WTC11 (cell line): ENCODE results near the gene KPNA4. TPM values are rescaled to one million over a fixed set of nuclear protein-coding genes. Genes with fewer than 3 reads are reported as not detected.

ENCODE experiments used
- ATAC-seq: fragments of 200-7000 bp; cut with Tn5 transposase; 2 replicates; pipeline ENCODE4 v1.10.0; 2021; ENCODE audit warnings: mild to moderate bottlenecking, moderate library complexity
- CTCF ChIA-PET: fragments of 300-600 bp; sonication (Branson Sonifier 250); formaldehyde crosslinking; loops from one replicate; lab custom pipeline; 2021; ENCODE audit warnings: antibody characterized with exemption; lab: Charles Lee
- POLR2A ChIA-PET: fragments of 350-600 bp; sonication (Branson Sonifier 250); formaldehyde crosslinking; loops from one replicate; lab custom pipeline; 2021; ENCODE audit warnings: antibody characterized with exemption; lab: Charles Lee
- DNase-seq: peaks from one replicate; pipeline ENCODE4 v3.0.0; 2021; ENCODE audit warnings: low spot score
- H3K27ac Mint-ChIP-seq: 2 replicates; pipeline ENCODE4 v1.8.0; 2021; ENCODE audit warnings: mixed read lengths
- H3K27me3 Mint-ChIP-seq: 2 replicates; pipeline ENCODE4 v1.8.0; 2021; ENCODE audit warnings: low read depth, mild to moderate bottlenecking, moderate library complexity, mixed read lengths
- H3K36me3 Mint-ChIP-seq: 2 replicates; pipeline ENCODE4 v1.8.0; 2021; ENCODE audit warnings: mixed read lengths
- H3K4me1 Mint-ChIP-seq: 2 replicates; pipeline ENCODE4 v1.8.0; 2022; ENCODE audit warnings: mixed read lengths
- H3K4me3 Mint-ChIP-seq: 2 replicates; pipeline ENCODE4 v1.8.0; 2021; ENCODE audit warnings: mild to moderate bottlenecking, moderate library complexity, mixed read lengths
- H3K9me3 Mint-ChIP-seq: 2 replicates; pipeline ENCODE4 v1.8.0; 2021; ENCODE audit warnings: mixed read lengths
- FOXJ3 ChIP-seq: sonication (generic); formaldehyde crosslinking; IDR thresholded peaks from 2 replicates; pipeline ENCODE4 v1.9.0; 2021; ENCODE audit warnings: missing genetic modification reagents, mild to moderate bottlenecking, borderline replicate concordance
- GABPB1 ChIP-seq: sonication (generic); formaldehyde crosslinking; IDR thresholded peaks from 2 replicates; pipeline ENCODE4 v1.8.1; 2023; ENCODE audit warnings: mild to moderate bottlenecking, missing genetic modification reagents
- GTF2I ChIP-seq: fragments of 250-450 bp; sonication (Bioruptor Pico); conservative IDR thresholded peaks from 2 replicates; pipeline ENCODE4 v1.4.0; 2021; ENCODE audit warnings: mild to moderate bottlenecking
- HMGA2 ChIP-seq: fragments of 250-450 bp; sonication (Bioruptor Pico); IDR thresholded peaks from 2 replicates; pipeline ENCODE4 v1.4.0; 2021; ENCODE audit warnings: mild to moderate bottlenecking, moderate library complexity
- MYBL2 ChIP-seq: sonication (generic); formaldehyde crosslinking; IDR thresholded peaks from 2 replicates; pipeline ENCODE4 v1.8.1; 2023; ENCODE audit warnings: mild to moderate bottlenecking, moderate library complexity, missing genetic modification reagents
- NFATC4 ChIP-seq: fragments of 250-450 bp; sonication (Bioruptor Pico); IDR thresholded peaks from 2 replicates; pipeline ENCODE4 v1.9.0; 2021; ENCODE audit warnings: mild to moderate bottlenecking
- NFE2L1 ChIP-seq: sonication (generic); formaldehyde crosslinking; IDR thresholded peaks from 2 replicates; pipeline ENCODE4 v1.8.1; 2023; ENCODE audit warnings: missing genetic modification reagents
- RELA ChIP-seq: sonication (generic); formaldehyde crosslinking; IDR thresholded peaks from 2 replicates; pipeline ENCODE4 v1.8.1; 2022; ENCODE audit warnings: missing genetic modification reagents, mild to moderate bottlenecking, borderline replicate concordance
- ZBTB21 ChIP-seq: sonication (generic); formaldehyde crosslinking; IDR thresholded peaks from 2 replicates; pipeline ENCODE4 v1.8.1; 2023; ENCODE audit warnings: mild to moderate bottlenecking, missing genetic modification reagents, borderline replicate concordance
- ZNF138 ChIP-seq: sonication (generic); formaldehyde crosslinking; conservative IDR thresholded peaks from 2 replicates; pipeline ENCODE4 v1.8.1; 2022; ENCODE audit warnings: mild to moderate bottlenecking, moderate library complexity, missing genetic modification reagents
- ZNF263 ChIP-seq: sonication (generic); formaldehyde crosslinking; IDR thresholded peaks from 2 replicates; pipeline ENCODE4 v1.8.1; 2022; ENCODE audit warnings: low read depth, mild to moderate bottlenecking, moderate library complexity, missing genetic modification reagents
- ZNF416 ChIP-seq: fragments of 250-450 bp; sonication (Bioruptor Pico); IDR thresholded peaks from 2 replicates; pipeline ENCODE4 v1.9.0; 2021; ENCODE audit warnings: mild to moderate bottlenecking, inconsistent platforms
- total RNA-seq: library from RNA; stranded (reverse); gene quantifications from 3 replicates; pipeline ENCODE4 v1.2.3, GENCODE V29; 2021
- TF ChIP-seq, protein P1 (sequence below): sonication (generic); formaldehyde crosslinking; IDR thresholded peaks from 2 replicates; pipeline ENCODE4 v1.8.1; 2022; ENCODE audit warnings: low read depth, mild to moderate bottlenecking, moderate library complexity, missing genetic modification reagents, borderline replicate concordance
- TF ChIP-seq, protein P2 (sequence below): sonication (generic); formaldehyde crosslinking; IDR thresholded peaks from 2 replicates; pipeline ENCODE4 v1.8.1; 2022; ENCODE audit warnings: mild to moderate bottlenecking, moderate library complexity, missing genetic modification reagents
- TF ChIP-seq, protein P3 (sequence below): sonication (generic); formaldehyde crosslinking; IDR thresholded peaks from 2 replicates; pipeline ENCODE4 v1.8.1; 2023; ENCODE audit warnings: mild to moderate bottlenecking, missing genetic modification reagents, moderate library complexity
- TF ChIP-seq, protein P4 (sequence below): sonication (generic); formaldehyde crosslinking; IDR thresholded peaks from 2 replicates; pipeline ENCODE4 v1.8.0; 2023; ENCODE audit warnings: missing genetic modification reagents
- TF ChIP-seq, protein P5 (sequence below): sonication (generic); formaldehyde crosslinking; IDR thresholded peaks from 2 replicates; pipeline ENCODE4 v1.8.1; 2023; ENCODE audit warnings: mild to moderate bottlenecking, moderate library complexity, missing genetic modification reagents

Gene KPNA4
- total RNA-seq, 1 experiment from 2014 or later: 52.2 TPM

DNA sequence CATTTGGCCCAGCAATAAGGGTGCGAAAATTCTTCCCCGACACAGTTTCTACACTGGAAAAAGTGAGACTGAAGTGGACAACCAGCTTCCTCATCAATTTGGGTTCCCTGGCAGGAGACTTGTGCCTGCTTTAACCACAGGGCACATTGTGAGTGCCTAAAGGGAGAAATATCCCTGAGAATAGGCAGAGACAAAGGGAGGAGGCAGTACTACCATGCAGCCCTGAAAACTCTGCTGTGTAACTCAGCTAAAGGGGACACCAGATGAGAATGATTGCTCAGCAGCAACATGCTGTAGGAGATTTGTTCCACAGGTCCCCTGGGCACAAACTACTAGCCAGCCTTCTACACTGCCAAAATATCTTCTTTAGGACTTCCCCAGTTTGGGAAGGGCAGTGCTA lies 15.6 kb upstream of the KPNA4 start:
- no peak overlapping the region for H3K27ac Mint-ChIP-seq

DNA sequence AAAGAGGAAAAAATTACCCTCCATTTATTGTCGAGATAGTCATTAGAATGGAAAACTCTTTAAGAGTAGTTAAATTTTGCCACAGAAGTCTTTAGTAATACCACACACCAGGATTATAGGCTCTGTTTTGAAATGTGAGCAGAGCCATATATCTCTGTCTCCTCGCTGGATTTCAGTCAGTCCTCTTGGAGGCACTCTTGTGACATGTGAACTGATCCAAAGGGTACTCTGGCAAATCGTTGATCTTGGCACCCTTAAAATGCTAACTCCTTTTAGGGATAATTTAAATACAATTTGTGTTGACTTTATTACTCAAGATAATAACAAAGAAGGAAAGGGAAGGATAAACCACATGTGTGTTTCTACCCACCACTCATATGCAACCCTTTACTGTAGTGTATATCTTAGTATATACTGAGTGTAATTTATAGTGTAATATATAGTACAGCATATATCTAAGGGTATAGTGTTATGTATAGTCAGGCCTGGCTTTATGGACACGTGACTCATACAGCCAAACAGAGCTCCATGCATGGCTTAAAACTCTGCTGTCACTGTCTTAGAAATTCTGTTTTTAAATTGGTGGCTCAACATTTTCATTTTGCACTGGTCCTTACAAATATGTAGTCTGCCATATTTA lies 12.3 kb upstream of the KPNA4 start:
- Mint-ChIP-seq H3K27ac (no peak overlapping the region), H3K27me3 (no peaks in the 10 kb centered on the region), H3K4me3 (no peak overlapping the region), H3K9me3 (peaks cover 19% of the 10 kb centered on the region)
- DNase-seq: no peak
- TF ChIP-seq, protein P1, sequence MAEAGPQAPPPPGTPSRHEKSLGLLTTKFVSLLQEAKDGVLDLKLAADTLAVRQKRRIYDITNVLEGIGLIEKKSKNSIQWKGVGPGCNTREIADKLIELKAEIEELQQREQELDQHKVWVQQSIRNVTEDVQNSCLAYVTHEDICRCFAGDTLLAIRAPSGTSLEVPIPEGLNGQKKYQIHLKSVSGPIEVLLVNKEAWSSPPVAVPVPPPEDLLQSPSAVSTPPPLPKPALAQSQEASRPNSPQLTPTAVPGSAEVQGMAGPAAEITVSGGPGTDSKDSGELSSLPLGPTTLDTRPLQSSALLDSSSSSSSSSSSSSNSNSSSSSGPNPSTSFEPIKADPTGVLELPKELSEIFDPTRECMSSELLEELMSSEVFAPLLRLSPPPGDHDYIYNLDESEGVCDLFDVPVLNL (CRISPR knock-in tag): no peak
- TF ChIP-seq ZNF416 (CRISPR knock-in tag) (no peak), GTF2I (CRISPR knock-in tag) (no peak), FOXJ3 (no peak), NFE2L1 (CRISPR knock-in tag) (no peak), MYBL2 (no peak), GABPB1 (CRISPR knock-in tag) (no peak), RELA (no peak), NFATC4 (CRISPR knock-in tag) (no peak)
- TF ChIP-seq, protein P2, sequence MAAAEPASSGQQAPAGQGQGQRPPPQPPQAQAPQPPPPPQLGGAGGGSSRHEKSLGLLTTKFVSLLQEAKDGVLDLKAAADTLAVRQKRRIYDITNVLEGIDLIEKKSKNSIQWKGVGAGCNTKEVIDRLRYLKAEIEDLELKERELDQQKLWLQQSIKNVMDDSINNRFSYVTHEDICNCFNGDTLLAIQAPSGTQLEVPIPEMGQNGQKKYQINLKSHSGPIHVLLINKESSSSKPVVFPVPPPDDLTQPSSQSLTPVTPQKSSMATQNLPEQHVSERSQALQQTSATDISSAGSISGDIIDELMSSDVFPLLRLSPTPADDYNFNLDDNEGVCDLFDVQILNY (CRISPR knock-in tag): no peak
- TF ChIP-seq, protein P3, sequence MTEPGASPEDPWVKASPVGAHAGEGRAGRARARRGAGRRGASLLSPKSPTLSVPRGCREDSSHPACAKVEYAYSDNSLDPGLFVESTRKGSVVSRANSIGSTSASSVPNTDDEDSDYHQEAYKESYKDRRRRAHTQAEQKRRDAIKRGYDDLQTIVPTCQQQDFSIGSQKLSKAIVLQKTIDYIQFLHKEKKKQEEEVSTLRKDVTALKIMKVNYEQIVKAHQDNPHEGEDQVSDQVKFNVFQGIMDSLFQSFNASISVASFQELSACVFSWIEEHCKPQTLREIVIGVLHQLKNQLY: no peak
- TF ChIP-seq, all 79 proteins: peak for 0
- Mint-ChIP-seq H3K36me3 (peaks cover 3% of the 10 kb centered on the region; the same call in 1 of the 2 replicates), H3K4me1 (no peaks in the 10 kb centered on the region)
- ChIA-PET POLR2A (no interaction called here), CTCF (interaction anchor here (0.9 kb wide), 1 partner anchor 101 kb away, joined by 4 read pairs; no protein-coding TSS in a partner anchor)
- peak; percentile 81 for ATAC-seq

More for the DNA sequence above, 15.6 kb upstream of the KPNA4 start:
- CTCF ChIA-PET: no interaction called here
- Mint-ChIP-seq H3K4me1 (no peaks in the 10 kb centered on the region), H3K4me3 (no peak overlapping the region), H3K9me3 (peaks cover 5% of the 10 kb centered on the region; the same call in 1 of the 2 replicates), H3K27me3 (no peaks in the 10 kb centered on the region), H3K36me3 (no peaks in the 10 kb centered on the region)
- POLR2A ChIA-PET: no interaction called here
- DNase-seq: no peak
- 0 out of 2 replicates have a peak, but pooled peaks have one; percentile 56 for ATAC-seq
- no peak for TF ChIP-seq ZNF263 (CRISPR knock-in tag)

DNA sequence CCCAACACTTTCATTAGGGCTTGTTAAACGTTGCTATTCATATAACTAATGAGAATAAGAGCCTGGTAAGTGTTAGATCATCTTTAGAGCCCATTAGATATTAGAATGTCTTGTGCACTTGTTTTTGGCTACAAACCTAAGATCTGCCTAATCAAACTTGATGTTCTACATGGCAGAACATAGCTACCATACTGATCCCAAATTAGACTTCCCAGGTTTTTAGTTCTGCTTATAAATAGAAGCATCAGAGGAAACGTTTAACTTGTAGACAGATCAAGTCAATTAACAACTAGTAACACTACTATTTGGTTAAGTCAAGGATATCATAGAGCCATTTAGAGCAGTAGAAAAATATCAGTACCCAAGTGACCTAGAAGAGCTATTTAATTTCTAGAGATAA lies 11.7 kb upstream of the KPNA4 start:
- TF ChIP-seq, protein P4, sequence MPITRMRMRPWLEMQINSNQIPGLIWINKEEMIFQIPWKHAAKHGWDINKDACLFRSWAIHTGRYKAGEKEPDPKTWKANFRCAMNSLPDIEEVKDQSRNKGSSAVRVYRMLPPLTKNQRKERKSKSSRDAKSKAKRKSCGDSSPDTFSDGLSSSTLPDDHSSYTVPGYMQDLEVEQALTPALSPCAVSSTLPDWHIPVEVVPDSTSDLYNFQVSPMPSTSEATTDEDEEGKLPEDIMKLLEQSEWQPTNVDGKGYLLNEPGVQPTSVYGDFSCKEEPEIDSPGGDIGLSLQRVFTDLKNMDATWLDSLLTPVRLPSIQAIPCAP (CRISPR knock-in tag): no peak
- TF ChIP-seq ZBTB21 (CRISPR knock-in tag): no peak
- no peak for TF ChIP-seq HMGA2 (CRISPR knock-in tag)
- no peak for TF ChIP-seq ZNF138 (CRISPR knock-in tag)
- peaks cover 3% of the 10 kb centered on the region; the same call in 1 of the 2 replicates for H3K36me3 Mint-ChIP-seq
- ChIA-PET POLR2A (no interaction called here), CTCF (interaction anchor here (0.9 to 1.9 kb wide), 3 partner anchors 102 to 349 kb away, joined by 4 read pairs; no protein-coding TSS in a partner anchor)
- ATAC-seq (no peak), DNase-seq (no peak)
- no peaks in the 10 kb centered on the region for H3K4me1 Mint-ChIP-seq
- H3K4me3 Mint-ChIP-seq: no peak overlapping the region
- H3K27ac Mint-ChIP-seq: no peak overlapping the region
- H3K9me3 Mint-ChIP-seq: peaks cover 19% of the 10 kb centered on the region
- H3K27me3 Mint-ChIP-seq: no peaks in the 10 kb centered on the region

DNA sequence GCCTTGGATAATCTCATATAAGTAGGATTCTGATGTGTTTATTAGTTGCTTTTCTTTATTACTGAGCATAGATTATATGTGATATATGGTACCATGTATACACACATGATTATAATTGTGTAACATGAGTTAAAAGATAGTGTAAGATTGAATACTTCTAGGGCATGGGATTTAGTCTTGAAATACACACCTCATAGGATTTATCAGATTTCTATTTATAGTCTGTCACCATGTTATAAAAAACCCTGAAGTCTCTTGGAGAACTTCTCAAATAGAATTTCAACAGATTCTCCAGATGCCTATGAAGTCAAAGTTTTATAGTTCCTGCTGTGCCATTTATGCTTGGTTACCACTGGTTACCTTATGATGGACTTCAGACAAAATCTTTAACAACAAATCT lies 11.2 kb upstream of the KPNA4 start:
- Mint-ChIP-seq H3K36me3 (peaks cover 3% of the 10 kb centered on the region; the same call in 1 of the 2 replicates), H3K4me3 (no peak overlapping the region), H3K27me3 (no peaks in the 10 kb centered on the region), H3K9me3 (peaks cover 16% of the 10 kb centered on the region), H3K4me1 (no peaks in the 10 kb centered on the region), H3K27ac (no peak overlapping the region)
- ATAC-seq (no peak), DNase-seq (no peak)
- ChIA-PET CTCF (interaction anchor here (0.9 to 1.9 kb wide), 3 partner anchors 102 to 350 kb away, joined by 4 read pairs; no protein-coding TSS in a partner anchor), POLR2A (no interaction called here)
- TF ChIP-seq, protein P5, sequence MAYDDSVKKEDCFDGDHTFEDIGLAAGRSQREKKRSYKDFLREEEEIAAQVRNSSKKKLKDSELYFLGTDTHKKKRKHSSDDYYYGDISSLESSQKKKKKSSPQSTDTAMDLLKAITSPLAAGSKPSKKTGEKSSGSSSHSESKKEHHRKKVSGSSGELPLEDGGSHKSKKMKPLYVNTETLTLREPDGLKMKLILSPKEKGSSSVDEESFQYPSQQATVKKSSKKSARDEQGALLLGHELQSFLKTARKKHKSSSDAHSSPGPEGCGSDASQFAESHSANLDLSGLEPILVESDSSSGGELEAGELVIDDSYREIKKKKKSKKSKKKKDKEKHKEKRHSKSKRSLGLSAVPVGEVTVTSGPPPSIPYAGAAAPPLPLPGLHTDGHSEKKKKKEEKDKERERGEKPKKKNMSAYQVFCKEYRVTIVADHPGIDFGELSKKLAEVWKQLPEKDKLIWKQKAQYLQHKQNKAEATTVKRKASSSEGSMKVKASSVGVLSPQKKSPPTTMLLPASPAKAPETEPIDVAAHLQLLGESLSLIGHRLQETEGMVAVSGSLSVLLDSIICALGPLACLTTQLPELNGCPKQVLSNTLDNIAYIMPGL (CRISPR knock-in tag): no peak
